ENCODE results near the gene ROBO1. TPM values are rescaled to one million over a fixed set of nuclear protein-coding genes. Genes with fewer than 3 reads are reported as not detected.
A peak's percentile ranks its signal among the peaks of the same experiment; 100 is the strongest.

Gene ROBO1
- polyA plus RNA-seq, 1 experiment, result 33.9 TPM

DNA sequence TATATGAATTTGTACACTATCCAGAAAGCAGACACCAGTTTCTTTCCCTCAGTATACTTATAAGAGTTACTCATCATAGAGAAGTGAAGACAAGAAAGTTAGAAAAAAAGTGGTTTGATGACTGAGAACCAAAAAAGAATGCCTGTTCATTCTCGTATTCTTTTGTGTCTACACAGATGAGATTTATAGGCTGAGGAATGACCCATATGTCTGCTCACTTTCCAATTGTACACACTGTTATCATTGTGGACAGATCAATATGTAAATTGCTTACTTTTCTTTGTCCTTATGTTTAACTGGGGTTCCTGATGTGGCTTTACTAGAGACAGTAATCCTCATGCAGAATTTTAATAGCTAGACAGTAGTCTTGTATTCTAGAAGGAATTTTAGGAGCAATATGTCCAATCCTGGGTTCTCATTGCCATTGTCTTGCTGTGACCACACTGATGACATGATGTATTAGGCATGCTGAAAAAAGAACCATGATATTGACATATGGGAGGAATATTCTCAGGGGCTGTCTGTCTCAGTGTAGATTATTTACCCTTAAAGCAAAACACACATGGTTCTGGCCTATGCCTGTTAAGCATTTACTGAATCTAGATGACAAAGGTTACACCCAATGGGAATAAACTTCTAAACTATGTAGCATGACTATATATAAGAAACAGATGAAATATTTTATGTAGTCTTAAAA, 669.7 kb downstream of the ROBO1 start:
- Histone ChIP-seq H3K36me3 (ENCODE audit: control insufficient read depth, insufficient read depth, low read length) (no peaks in the 10 kb centered on the region), H3K27me3 (ENCODE audit: control insufficient read depth, insufficient read depth, low read length) (no peaks in the 10 kb centered on the region), H3K4me3 (ENCODE audit: low read depth, low read length) (no peak overlapping the region)
- CTCF ChIA-PET, result interaction anchor here (1.5 kb wide), 1 partner anchor 12 kb away, joined by 6 read pairs; no protein-coding TSS in a partner anchor
- DNase-seq (ENCODE audit: low read depth), result no peak
- POLR2A ChIA-PET, result no interaction called here
- TF ChIP-seq, protein P1, sequence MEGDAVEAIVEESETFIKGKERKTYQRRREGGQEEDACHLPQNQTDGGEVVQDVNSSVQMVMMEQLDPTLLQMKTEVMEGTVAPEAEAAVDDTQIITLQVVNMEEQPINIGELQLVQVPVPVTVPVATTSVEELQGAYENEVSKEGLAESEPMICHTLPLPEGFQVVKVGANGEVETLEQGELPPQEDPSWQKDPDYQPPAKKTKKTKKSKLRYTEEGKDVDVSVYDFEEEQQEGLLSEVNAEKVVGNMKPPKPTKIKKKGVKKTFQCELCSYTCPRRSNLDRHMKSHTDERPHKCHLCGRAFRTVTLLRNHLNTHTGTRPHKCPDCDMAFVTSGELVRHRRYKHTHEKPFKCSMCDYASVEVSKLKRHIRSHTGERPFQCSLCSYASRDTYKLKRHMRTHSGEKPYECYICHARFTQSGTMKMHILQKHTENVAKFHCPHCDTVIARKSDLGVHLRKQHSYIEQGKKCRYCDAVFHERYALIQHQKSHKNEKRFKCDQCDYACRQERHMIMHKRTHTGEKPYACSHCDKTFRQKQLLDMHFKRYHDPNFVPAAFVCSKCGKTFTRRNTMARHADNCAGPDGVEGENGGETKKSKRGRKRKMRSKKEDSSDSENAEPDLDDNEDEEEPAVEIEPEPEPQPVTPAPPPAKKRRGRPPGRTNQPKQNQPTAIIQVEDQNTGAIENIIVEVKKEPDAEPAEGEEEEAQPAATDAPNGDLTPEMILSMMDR (IDR thresholded peaks at IDR 0.05; ENCODE audit: insufficient read depth, low read depth, low read length), result no peak

GRCh38 chr3:79094654-79095053, 673.1 kb downstream of the ROBO1 start:
- no peak for DNase-seq (ENCODE audit: low read depth)
- ChIA-PET POLR2A (no interaction called here), CTCF (no interaction called here)
- TF ChIP-seq, protein P1 (IDR thresholded peaks at IDR 0.05; ENCODE audit: insufficient read depth, low read depth, low read length), result no peak
- Histone ChIP-seq H3K36me3 (ENCODE audit: control insufficient read depth, insufficient read depth, low read length) (no peaks in the 10 kb centered on the region), H3K4me3 (ENCODE audit: low read depth, low read length) (no peak overlapping the region), H3K27me3 (ENCODE audit: control insufficient read depth, insufficient read depth, low read length) (no peaks in the 10 kb centered on the region)

DNA sequence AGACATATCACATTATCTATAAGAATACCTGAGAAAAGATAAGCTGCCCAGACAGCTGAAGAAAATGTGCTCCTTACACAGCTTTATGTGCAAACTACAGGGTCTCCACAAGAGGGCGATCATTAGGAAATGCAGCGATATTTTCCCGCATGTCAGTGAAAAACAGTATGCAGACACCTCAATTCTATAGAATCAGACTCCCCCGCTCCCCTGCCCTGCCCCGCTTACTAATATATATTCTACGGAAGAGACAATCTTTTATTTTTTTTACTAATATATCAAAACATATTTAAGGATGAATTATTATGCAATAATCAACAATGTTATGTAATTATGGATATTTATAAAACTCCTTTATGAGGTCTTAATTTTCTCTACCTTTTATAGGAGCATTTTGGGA, 681.3 kb downstream of the ROBO1 start:
- Histone ChIP-seq H3K4me3 (ENCODE audit: low read depth, low read length) (no peak overlapping the region), H3K27me3 (ENCODE audit: control insufficient read depth, insufficient read depth, low read length) (no peaks in the 10 kb centered on the region), H3K36me3 (ENCODE audit: control insufficient read depth, insufficient read depth, low read length) (no peaks in the 10 kb centered on the region)
- no peak for DNase-seq (ENCODE audit: low read depth)
- ChIA-PET POLR2A (no interaction called here), CTCF (interaction anchor here (0.6 to 5.5 kb wide), 18 partner anchors 11 to 413 kb away, joined by 3 to 121 read pairs (median 4); no protein-coding TSS in a partner anchor)
- TF ChIP-seq, protein P1 (IDR thresholded peaks at IDR 0.05; ENCODE audit: insufficient read depth, low read depth, low read length), result peak; percentile 83

DNA sequence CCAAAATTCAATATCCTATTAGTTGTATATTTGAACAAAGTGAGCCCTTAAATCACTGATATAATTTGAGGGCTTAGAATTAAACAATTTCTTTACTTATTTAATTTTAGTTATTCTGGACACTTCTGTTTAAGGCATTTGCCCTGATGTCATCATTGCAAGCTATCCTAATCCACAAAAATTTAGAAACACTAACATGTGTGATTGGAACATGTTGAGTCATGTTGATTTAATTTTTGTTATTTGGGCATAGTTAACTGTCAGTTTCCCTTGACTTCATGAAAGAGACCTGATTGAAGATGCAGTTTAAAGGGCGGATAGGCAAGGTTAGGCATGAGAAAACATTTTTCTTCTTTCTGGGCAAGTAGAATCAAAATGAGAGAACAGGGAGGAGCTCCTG, 682.6 kb downstream of the ROBO1 start:
- no peak for DNase-seq (ENCODE audit: low read depth)
- CTCF ChIA-PET, result interaction anchor here (0.6 to 5.5 kb wide), 5 partner anchors 17 to 280 kb away, joined by 4 to 121 read pairs (median 5); no protein-coding TSS in a partner anchor
- TF ChIP-seq, protein P1 (IDR thresholded peaks at IDR 0.05; ENCODE audit: insufficient read depth, low read depth, low read length), result no peak
- H3K4me3 ChIP-seq (ENCODE audit: low read depth, low read length), result no peak overlapping the region
- no peaks in the 10 kb centered on the region for H3K27me3 ChIP-seq (ENCODE audit: control insufficient read depth, insufficient read depth, low read length)
- no peaks in the 10 kb centered on the region for H3K36me3 ChIP-seq (ENCODE audit: control insufficient read depth, insufficient read depth, low read length)
- POLR2A ChIA-PET, result no interaction called here

GRCh38 chr3:79081335-79081734, 686.5 kb downstream of the ROBO1 start:
- TF ChIP-seq, protein P1 (IDR thresholded peaks at IDR 0.05; ENCODE audit: insufficient read depth, low read depth, low read length), result no peak
- CTCF ChIA-PET, result interaction anchor here (0.9 kb wide), 1 partner anchor 42 kb away, joined by 3 read pairs; no protein-coding TSS in a partner anchor

More at GRCh38 chr3:79081335-79081734, 686.5 kb downstream of the ROBO1 start:
- POLR2A ChIA-PET, result no interaction called here
- H3K27me3 ChIP-seq (ENCODE audit: control insufficient read depth, insufficient read depth, low read length), result no peaks in the 10 kb centered on the region
- no peaks in the 10 kb centered on the region for H3K36me3 ChIP-seq (ENCODE audit: control insufficient read depth, insufficient read depth, low read length)
- no peak overlapping the region for H3K4me3 ChIP-seq (ENCODE audit: low read depth, low read length)
- no peak for DNase-seq (ENCODE audit: low read depth)

Measured in BJ (cell line).